CD8-positive, alpha-beta memory T cell (primary cell): ENCODE measurements around the gene VWF. TPM values are rescaled to one million over a fixed set of nuclear protein-coding genes. Genes with fewer than 3 reads are reported as not detected.

Experiments
- CTCF ChIA-PET: fragments of 350-600 bp; sonication (Branson Sonifier 250); formaldehyde crosslinking; loops from one replicate; lab custom pipeline; 2021; ENCODE audit warnings: antibody characterized with exemption; lab: Charles Lee
- POLR2A ChIA-PET: fragments of 350-600 bp; sonication (Branson Sonifier 250); formaldehyde crosslinking; loops from one replicate; lab custom pipeline; 2021; ENCODE audit warnings: antibody characterized with exemption; lab: Charles Lee
- DNase-seq, 5 donors: peaks; one replicate each; pipeline versions ENCODE4 v3.0.0 to v3.0.0-alpha.2; 2020 to 2022; ENCODE audit warnings: mixed read lengths in 1 of 5
- H3K27ac ChIP-seq: one replicate; pipeline ENCODE4 v1.7.0; 2013; ENCODE audit warnings: low read depth, mild to moderate bottlenecking, low read length, moderate library complexity
- H3K27me3 ChIP-seq: 2 replicates; pipeline ENCODE4 v1.7.0; 2013; ENCODE audit warnings: low read length, mild to moderate bottlenecking; ENCODE audit not compliant: insufficient read depth, poor library complexity, severe bottlenecking
- H3K36me3 ChIP-seq: 2 replicates; pipeline ENCODE4 v1.7.0; 2013; ENCODE audit warnings: mild to moderate bottlenecking, low read length, moderate library complexity; ENCODE audit not compliant: insufficient read depth
- H3K4me1 ChIP-seq: 2 replicates; pipeline ENCODE4 v1.7.0; 2013; ENCODE audit warnings: mild to moderate bottlenecking, low read length, moderate library complexity; ENCODE audit not compliant: insufficient read depth
- H3K4me3 ChIP-seq: 2 replicates; pipeline ENCODE4 v1.7.0; 2013; ENCODE audit warnings: mild to moderate bottlenecking, low read length
- H3K9me3 ChIP-seq: 2 replicates; pipeline ENCODE4 v1.7.0; 2013; ENCODE audit warnings: mild to moderate bottlenecking, low read length
- H3K27ac Mint-ChIP-seq, 8 donors: one replicate each; pipeline ENCODE4 v1.8.0; 2020 to 2021; ENCODE audit warnings: mixed read lengths in 8 of 8, mild to moderate bottlenecking in 6 of 8, inconsistent platforms in 3 of 8, moderate library complexity in 3 of 8
- H3K27me3 Mint-ChIP-seq, 2 donors: one replicate each; pipeline ENCODE4 v1.8.0; 2020 to 2021; ENCODE audit warnings: mixed read lengths in 2 of 2, mild to moderate bottlenecking in 1 of 2, moderate library complexity in 1 of 2
- H3K36me3 Mint-ChIP-seq, 3 donors: one replicate each; pipeline ENCODE4 v1.8.0; 2020 to 2021; ENCODE audit warnings: mixed read lengths in 3 of 3, inconsistent platforms in 1 of 3, mild to moderate bottlenecking in 1 of 3
- H3K4me1 Mint-ChIP-seq, 3 donors: one replicate each; pipeline ENCODE4 v1.8.0; 2020 to 2021; ENCODE audit warnings: mixed read lengths in 3 of 3, inconsistent platforms in 1 of 3, mild to moderate bottlenecking in 1 of 3
- H3K4me3 Mint-ChIP-seq, 7 donors: one replicate each; pipeline ENCODE4 v1.8.0; 2020 to 2021; ENCODE audit warnings: mixed read lengths in 7 of 7, mild to moderate bottlenecking in 6 of 7, moderate library complexity in 4 of 7, inconsistent platforms in 2 of 7
- H3K9me3 Mint-ChIP-seq, 5 donors: one replicate each; pipeline ENCODE4 v1.8.0; 2020 to 2022; ENCODE audit warnings: mixed read lengths in 5 of 5, mild to moderate bottlenecking in 3 of 5, moderate library complexity in 2 of 5, inconsistent platforms in 1 of 5
- polyA plus RNA-seq: library from polyadenylated mRNA; unstranded; fragments of 300-500 nt; fragmentation: Illumina TruSeq; gene quantifications from one replicate; pipeline ENCODE4 v1.2.3, GENCODE V29; 2021
- total RNA-seq, 2 experiments: library from RNA; stranded (reverse); gene quantifications; one replicate each; pipeline ENCODE4 v1.2.3, GENCODE V29; 2021

VWF gene
- total and polyA plus RNA-seq, 3 experiments from 2014 or later, result 0.02 TPM; not detected in 2

- CTCF ChIA-PET, result no interaction called here
- DNase-seq, result no peak
- H3K36me3 Mint-ChIP-seq, result no peaks in the 10 kb centered on the region
- no peak overlapping the region for H3K4me3 Mint-ChIP-seq
- POLR2A ChIA-PET, result no interaction called here
- H3K9me3 Mint-ChIP-seq, result no peaks in the 10 kb centered on the region
- H3K4me3 ChIP-seq, result no peak overlapping the region
- no peaks in the 10 kb centered on the region for H3K9me3 ChIP-seq
- H3K27ac ChIP-seq, result no peak overlapping the region
- no peak overlapping the region for H3K27ac Mint-ChIP-seq
- H3K27me3 ChIP-seq, result no peaks in the 10 kb centered on the region
- no peaks in the 10 kb centered on the region for H3K36me3 ChIP-seq
- H3K27me3 Mint-ChIP-seq, result peaks cover 7 to 16% of the 10 kb centered on the region in 2 donors
- H3K4me1 ChIP-seq, result no peaks in the 10 kb centered on the region
- H3K4me1 Mint-ChIP-seq, result no peaks in the 10 kb centered on the region
Observed at GRCh38 chr12:5912437-5913334, 211.8 kb downstream of the VWF start.

DNA sequence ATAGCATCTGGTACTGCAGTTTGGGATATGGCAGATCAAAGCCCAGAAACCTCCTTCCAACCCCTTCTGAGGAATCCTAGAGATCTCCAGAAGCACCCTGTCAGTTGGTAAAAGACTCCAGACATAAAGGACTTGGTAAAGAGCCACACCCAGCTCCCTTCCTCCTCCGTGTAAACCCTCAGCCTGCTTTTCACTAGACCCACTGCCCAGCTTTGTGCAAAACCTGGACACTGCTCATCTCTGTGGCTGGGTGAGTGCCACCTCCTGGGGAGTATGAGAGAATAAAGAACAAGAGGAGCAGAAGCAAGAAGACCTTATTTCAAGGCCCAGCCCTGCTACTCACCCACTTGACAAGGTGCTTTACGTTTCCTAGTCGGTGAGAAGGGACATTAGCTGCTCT lies 212.5 kb downstream of the VWF start:
- H3K27ac Mint-ChIP-seq, result no peak overlapping the region
- Histone ChIP-seq H3K9me3 (no peaks in the 10 kb centered on the region), H3K27me3 (no peaks in the 10 kb centered on the region), H3K36me3 (no peaks in the 10 kb centered on the region), H3K27ac (no peak overlapping the region), H3K4me3 (no peak overlapping the region), H3K4me1 (no peaks in the 10 kb centered on the region)
- H3K4me3 Mint-ChIP-seq, result no peak overlapping the region
- CTCF ChIA-PET, result no interaction called here
- H3K36me3 Mint-ChIP-seq, result no peaks in the 10 kb centered on the region
- H3K27me3 Mint-ChIP-seq, result peaks cover 7 to 16% of the 10 kb centered on the region in 2 donors
- H3K4me1 Mint-ChIP-seq, result no peaks in the 10 kb centered on the region
- DNase-seq, result no peak
- no peaks in the 10 kb centered on the region for H3K9me3 Mint-ChIP-seq
- POLR2A ChIA-PET, result no interaction called here

GRCh38 chr12:5910790-5911548 lies 213.5 kb downstream of the VWF start:
- Mint-ChIP-seq H3K36me3 (no peaks in the 10 kb centered on the region), H3K4me3 (no peak overlapping the region), H3K27me3 (peaks cover 7 to 16% of the 10 kb centered on the region in 2 donors), H3K9me3 (no peaks in the 10 kb centered on the region), H3K4me1 (no peaks in the 10 kb centered on the region), H3K27ac (no peak overlapping the region)
- POLR2A ChIA-PET, result no interaction called here
- Histone ChIP-seq H3K4me3 (no peak overlapping the region), H3K36me3 (no peaks in the 10 kb centered on the region), H3K4me1 (no peaks in the 10 kb centered on the region), H3K27me3 (no peaks in the 10 kb centered on the region), H3K27ac (no peak overlapping the region), H3K9me3 (no peaks in the 10 kb centered on the region)
- DNase-seq, result no peak
- CTCF ChIA-PET, result no interaction called here

DNA sequence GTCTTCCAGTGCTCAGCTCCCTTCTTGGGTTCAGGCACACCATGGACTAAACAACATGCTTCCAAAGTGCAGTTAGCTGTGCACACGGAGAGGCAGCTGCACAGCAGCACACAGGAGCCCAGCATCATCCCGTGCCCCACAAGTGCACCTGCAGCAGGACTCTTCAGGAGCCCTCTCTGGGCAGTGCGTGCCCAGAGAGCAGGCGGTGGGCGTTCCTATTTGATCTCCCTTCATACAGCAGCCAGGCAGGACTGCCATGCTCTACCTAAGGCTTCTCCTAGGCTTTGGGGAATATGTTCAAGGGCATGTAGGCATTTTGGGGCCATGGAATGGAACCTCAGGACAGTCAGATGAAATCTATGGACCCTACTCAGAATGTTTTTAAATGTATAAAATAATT lies 214.9 kb downstream of the VWF start:
- Mint-ChIP-seq H3K4me1 (no peaks in the 10 kb centered on the region), H3K27ac (no peak overlapping the region), H3K27me3 (peaks cover 7 to 23% of the 10 kb centered on the region in 2 donors), H3K9me3 (no peaks in the 10 kb centered on the region), H3K4me3 (no peak overlapping the region), H3K36me3 (no peaks in the 10 kb centered on the region)
- ChIA-PET CTCF (no interaction called here), POLR2A (no interaction called here)
- H3K27me3 ChIP-seq, result no peaks in the 10 kb centered on the region
- no peak for DNase-seq
- H3K9me3 ChIP-seq, result no peaks in the 10 kb centered on the region
- H3K4me1 ChIP-seq, result no peaks in the 10 kb centered on the region
- no peak overlapping the region for H3K4me3 ChIP-seq
- no peak overlapping the region for H3K27ac ChIP-seq
- H3K36me3 ChIP-seq, result no peaks in the 10 kb centered on the region

- Histone ChIP-seq H3K4me3 (no peak overlapping the region), H3K27me3 (no peaks in the 10 kb centered on the region), H3K9me3 (no peaks in the 10 kb centered on the region), H3K4me1 (no peaks in the 10 kb centered on the region), H3K36me3 (no peaks in the 10 kb centered on the region), H3K27ac (no peak overlapping the region)
- H3K27me3 Mint-ChIP-seq, result peaks cover 12 to 30% of the 10 kb centered on the region in 2 donors
- ChIA-PET POLR2A (no interaction called here), CTCF (no interaction called here)
- H3K9me3 Mint-ChIP-seq, result no peaks in the 10 kb centered on the region
- H3K4me1 Mint-ChIP-seq, result no peaks in the 10 kb centered on the region
- H3K4me3 Mint-ChIP-seq, result no peak overlapping the region
- no peak for DNase-seq
- no peaks in the 10 kb centered on the region for H3K36me3 Mint-ChIP-seq
- no peak overlapping the region for H3K27ac Mint-ChIP-seq
Observed at GRCh38 chr12:5908251-5908650, 216.2 kb downstream of the VWF start.

- Mint-ChIP-seq H3K4me3 (no peak overlapping the region), H3K9me3 (no peaks in the 10 kb centered on the region), H3K4me1 (no peaks in the 10 kb centered on the region), H3K27ac (no peak overlapping the region), H3K36me3 (no peaks in the 10 kb centered on the region), H3K27me3 (peaks cover 10 to 30% of the 10 kb centered on the region in 2 donors)
- no peaks in the 10 kb centered on the region for H3K36me3 ChIP-seq
- no peaks in the 10 kb centered on the region for H3K27me3 ChIP-seq
- ChIA-PET POLR2A (no interaction called here), CTCF (no interaction called here)
- no peaks in the 10 kb centered on the region for H3K4me1 ChIP-seq
- no peak for DNase-seq
- no peak overlapping the region for H3K27ac ChIP-seq
- no peak overlapping the region for H3K4me3 ChIP-seq
- H3K9me3 ChIP-seq, result no peaks in the 10 kb centered on the region
Observed at GRCh38 chr12:5907807-5908206, 216.7 kb downstream of the VWF start.

DNA sequence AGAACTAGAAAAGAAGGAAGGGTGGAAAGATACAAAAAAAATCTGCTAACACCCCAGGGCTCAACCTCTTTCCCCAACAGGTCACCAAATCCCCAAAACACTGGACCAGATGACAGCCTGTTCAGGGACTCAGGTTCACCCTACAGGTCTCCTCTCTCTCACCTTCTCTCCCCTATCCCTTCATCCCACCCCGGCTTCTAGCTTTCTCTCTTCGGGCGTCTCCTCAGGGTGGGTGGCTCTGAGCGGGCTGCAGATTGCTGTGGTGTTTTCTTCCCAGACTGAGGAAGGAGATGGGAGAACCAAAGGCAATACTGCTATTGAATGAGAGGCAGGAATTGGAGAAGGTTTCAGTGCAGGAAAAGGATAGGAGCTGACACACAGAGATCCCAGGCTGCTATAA lies 218.7 kb downstream of the VWF start:
- Histone ChIP-seq H3K27ac (no peak overlapping the region), H3K36me3 (no peaks in the 10 kb centered on the region), H3K4me3 (no peak overlapping the region), H3K27me3 (no peaks in the 10 kb centered on the region), H3K4me1 (no peaks in the 10 kb centered on the region), H3K9me3 (no peaks in the 10 kb centered on the region)
- ChIA-PET CTCF (no interaction called here), POLR2A (no interaction called here)
- H3K4me3 Mint-ChIP-seq, result no peak overlapping the region
- H3K4me1 Mint-ChIP-seq, result no peaks in the 10 kb centered on the region
- no peaks in the 10 kb centered on the region for H3K36me3 Mint-ChIP-seq
- peaks cover 0 to 2% (median 0%) of the 10 kb centered on the region in 5 donors for H3K9me3 Mint-ChIP-seq
- peaks cover 6 to 27% of the 10 kb centered on the region in 2 donors for H3K27me3 Mint-ChIP-seq
- no peak overlapping the region for H3K27ac Mint-ChIP-seq
- DNase-seq, result no peak

GRCh38 chr12:5904969-5905368 lies 219.5 kb downstream of the VWF start:
- Mint-ChIP-seq H3K36me3 (no peaks in the 10 kb centered on the region), H3K27me3 (peaks cover 6 to 28% of the 10 kb centered on the region in 2 donors), H3K27ac (no peak overlapping the region), H3K4me1 (no peaks in the 10 kb centered on the region), H3K9me3 (peaks cover 0 to 2% (median 0%) of the 10 kb centered on the region in 5 donors), H3K4me3 (no peak overlapping the region)
- no peak for DNase-seq
- Histone ChIP-seq H3K27me3 (no peaks in the 10 kb centered on the region), H3K9me3 (no peaks in the 10 kb centered on the region), H3K4me3 (no peak overlapping the region), H3K27ac (no peak overlapping the region), H3K4me1 (no peaks in the 10 kb centered on the region), H3K36me3 (no peaks in the 10 kb centered on the region)
- POLR2A ChIA-PET, result no interaction called here
- CTCF ChIA-PET, result no interaction called here
